Daoy (cell line): ENCODE data around the gene CCDC150. TPM values are rescaled to one million over a fixed set of nuclear protein-coding genes. Genes with fewer than 3 reads are reported as not detected.
"Not testable (repeated sequence)": the region's sequence is repeated elsewhere in the genome, so short reads cannot be mapped to it uniquely, and the experiment has no call there.

ENCODE experiments used
- DNase-seq: peaks from one replicate; pipeline ENCODE4 v3.0.0-alpha.2; 2015; ENCODE audit warnings: low read depth
- total RNA-seq: library from RNA; depleted of rRNA; stranded (reverse); fragments of >200 nt; shearing (Covaris generic); gene quantifications from 2 replicates; pipeline ENCODE4 v1.2.3, GENCODE V29; 2014

The CCDC150 gene
- total RNA-seq, 1 experiment from 2014 or later = 12.1 TPM

GRCh38 chr2:196635156-196635555 is 4.4 kb upstream of the CCDC150 start:
- no peak for DNase-seq

- no peak for DNase-seq
Measured at GRCh38 chr2:196638765-196639164, 750 bp upstream of the CCDC150 start.

- no peak for DNase-seq
Measured at GRCh38 chr2:196640031-196640548, 575 bp downstream of the CCDC150 start.

DNA sequence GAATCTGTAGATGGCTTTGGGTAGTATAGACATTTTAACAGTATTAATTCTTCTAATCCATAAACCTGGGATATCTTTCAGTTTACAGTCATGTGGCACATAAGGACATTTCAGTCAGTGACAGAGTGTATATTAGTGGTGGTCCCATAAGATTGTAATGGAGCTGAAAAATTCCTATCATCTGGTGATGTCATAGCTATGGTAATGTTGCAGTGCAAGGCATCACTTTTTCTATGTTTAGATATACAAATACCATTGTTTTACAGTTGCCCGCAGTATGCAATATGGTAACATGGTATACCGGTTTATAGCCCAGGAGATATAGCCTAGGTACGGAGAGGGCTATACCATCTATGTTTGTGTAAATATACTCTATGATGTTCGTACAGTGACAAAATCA is 9.7 kb downstream of the CCDC150 start:
- no peak for DNase-seq

- no peak for DNase-seq
Measured at GRCh38 chr2:196651387-196652094, 12.0 kb downstream of the CCDC150 start.

GRCh38 chr2:196652869-196653268 is 13.4 kb downstream of the CCDC150 start:
- no peak for DNase-seq

- no peak for DNase-seq
Measured at GRCh38 chr2:196653843-196654242, 14.3 kb downstream of the CCDC150 start.

DNA sequence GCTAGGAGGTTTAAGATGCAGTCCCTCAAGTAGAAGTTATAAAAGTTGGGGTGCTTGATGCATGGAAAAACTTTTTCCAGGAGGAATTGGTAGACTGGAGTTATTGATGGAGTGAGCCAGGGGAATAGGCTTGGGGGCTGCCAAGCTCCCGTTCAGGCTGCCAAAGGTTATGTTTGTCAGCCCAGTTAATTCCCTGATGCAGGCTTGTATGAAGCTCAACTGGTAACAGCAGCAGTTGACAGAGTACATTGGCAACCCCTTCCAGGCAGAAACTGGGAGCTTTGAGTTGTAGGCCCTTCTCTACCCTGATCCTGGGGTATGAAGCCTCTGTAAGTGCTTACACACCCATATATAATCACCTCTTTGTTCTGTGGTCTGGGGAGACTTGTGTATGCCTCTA is 16.2 kb downstream of the CCDC150 start:
- no peak for DNase-seq

DNA sequence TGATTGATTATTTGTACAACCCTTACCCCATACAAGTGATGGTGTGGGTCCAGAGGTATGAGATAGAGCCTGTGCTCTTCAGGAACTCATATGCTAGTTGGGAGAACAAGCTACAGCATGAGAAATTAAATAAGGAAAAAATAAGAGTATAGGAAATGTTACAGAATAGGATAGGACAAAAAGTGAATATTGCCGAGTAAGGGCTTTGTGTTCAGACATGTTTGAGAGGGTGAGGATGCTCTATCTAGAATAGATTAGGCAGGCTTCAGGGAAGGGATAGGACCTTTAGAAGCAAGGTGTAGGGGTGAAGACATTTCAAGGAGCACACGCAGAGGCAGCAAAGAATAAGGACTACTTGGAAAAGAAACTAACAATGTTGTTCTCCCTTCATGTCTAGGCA is 17.8 kb downstream of the CCDC150 start:
- DNase-seq = no peak

- no peak for DNase-seq
Measured at GRCh38 chr2:196659844-196660243, 20.3 kb downstream of the CCDC150 start.

DNA sequence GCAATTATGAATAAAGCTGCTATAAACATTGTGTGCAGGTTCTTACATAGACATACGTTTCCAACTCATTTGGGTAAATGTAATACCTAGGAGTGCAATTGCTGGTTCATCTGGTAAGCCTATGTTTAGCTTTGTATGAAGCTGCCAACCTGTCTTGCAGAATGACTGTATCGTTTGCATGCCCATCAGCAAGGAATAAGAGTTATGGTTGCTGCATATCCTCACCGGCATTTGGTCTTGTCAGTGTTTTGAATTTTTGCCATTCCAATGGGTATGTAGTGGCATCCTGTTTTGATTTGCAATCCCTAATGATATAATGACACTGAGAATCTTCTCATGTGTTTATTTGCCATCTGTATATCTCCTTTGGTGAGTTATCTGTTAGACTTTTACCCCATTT is 20.7 kb downstream of the CCDC150 start:
- peak; percentile 41 for DNase-seq

DNA sequence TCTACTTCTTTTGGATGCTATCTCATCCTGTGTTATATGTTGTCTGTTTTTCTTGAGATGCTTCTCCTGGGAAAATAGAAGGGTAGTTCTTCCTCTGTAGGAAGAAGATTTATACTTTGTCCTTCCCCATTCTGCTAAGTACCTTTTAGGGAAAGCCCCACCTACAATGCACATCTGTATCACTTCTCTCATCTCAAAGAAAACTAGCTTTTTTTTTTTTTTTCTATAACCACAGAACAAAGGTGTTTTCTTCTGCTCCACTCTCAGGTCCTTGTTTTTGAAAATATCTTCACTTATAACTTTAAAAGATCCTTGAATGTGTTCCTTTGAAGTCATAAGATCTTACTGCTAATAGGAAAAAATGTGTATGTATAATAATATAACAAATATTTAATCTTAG is 30.8 kb downstream of the CCDC150 start:
- DNase-seq = no peak

DNA sequence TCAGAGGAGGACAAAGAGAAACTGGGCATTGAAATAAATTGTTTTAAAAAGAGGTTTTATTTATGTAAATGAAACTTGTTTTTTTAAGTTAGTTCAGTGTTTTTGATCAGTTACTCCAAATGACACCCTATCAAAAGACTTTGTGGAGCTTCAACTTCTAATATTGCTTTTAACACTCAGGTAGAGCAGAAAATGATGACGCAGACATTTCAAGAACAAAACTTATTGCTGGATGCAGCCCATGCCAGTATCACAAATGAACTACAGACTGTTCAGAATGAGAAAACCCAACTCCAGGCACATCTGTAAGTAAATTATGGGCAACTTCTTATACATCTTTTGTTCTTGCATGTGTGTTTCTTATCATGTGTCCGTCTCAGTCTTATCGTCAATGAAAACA is 36.4 kb downstream of the CCDC150 start:
- DNase-seq = no peak

DNA sequence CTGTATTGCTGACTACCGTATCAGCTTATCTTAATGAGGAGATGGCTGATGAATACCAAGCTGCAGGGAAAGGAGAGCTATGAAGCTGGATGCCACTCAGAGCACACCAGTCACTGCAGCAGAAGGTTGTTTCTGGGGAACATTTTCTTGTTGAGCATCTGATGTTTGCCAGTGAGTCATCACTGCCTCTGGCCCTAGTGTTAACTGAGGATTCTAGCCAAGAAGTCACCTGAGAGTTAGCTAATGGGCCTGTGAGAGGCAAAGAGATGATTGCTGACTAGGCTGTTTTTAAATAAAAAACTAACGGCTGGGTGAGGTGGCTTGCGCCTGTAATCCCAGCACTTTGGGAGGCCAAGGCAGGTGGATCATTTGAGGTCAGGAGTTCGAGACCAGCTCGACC is 37.9 kb downstream of the CCDC150 start:
- peak; percentile 15 for DNase-seq

GRCh38 chr2:196679368-196679767 is 39.9 kb downstream of the CCDC150 start:
- no peak for DNase-seq

DNA sequence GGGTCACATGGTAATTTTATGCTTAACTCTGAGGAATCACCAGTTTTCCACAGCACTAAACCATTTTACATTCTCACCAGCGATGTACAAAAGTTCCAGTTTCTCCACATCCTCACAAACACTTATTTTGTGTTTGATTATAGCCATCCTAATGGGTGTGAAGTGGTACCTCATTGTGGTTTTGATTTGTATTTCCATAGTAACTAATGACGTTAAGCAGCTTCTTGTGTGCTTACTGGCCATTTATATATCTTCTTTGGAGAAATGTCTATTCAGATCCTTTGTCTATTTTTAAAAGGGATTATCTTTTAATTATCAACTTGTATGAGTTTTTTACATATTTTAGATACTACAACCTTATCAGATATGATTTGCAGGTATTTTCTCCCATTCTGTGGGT is 42.0 kb downstream of the CCDC150 start:
- no peak for DNase-seq

- DNase-seq = no peak
Measured at GRCh38 chr2:196685792-196686191, 46.3 kb downstream of the CCDC150 start.

DNA sequence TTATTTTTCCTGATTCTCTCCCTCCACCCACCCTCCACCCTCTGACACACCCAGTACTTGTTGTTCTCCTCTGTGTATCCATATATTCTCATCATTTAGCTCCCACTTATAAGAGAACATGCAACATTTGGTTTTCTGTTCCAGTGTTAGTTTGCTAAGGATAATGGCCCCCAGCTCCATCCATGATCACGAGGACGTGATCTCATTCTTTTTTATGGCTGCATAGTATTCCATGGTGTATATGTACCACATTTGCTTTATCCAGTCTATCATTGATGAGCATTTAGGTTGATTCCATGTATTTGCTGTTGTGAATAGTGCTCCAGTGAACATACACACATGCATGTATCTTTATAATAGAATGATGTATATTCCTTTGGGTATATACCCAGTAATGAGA is 47.2 kb downstream of the CCDC150 start:
- DNase-seq = not testable (repeated sequence)

GRCh38 chr2:196696423-196697079 is 57.0 kb downstream of the CCDC150 start:
- peak; percentile 59 for DNase-seq

- no peak for DNase-seq
Measured at GRCh38 chr2:196697825-196698224, 58.3 kb downstream of the CCDC150 start.

- DNase-seq = no peak
Measured at GRCh38 chr2:196702641-196703040, 63.1 kb downstream of the CCDC150 start.

- no peak for DNase-seq
Measured at GRCh38 chr2:196703695-196704094, 64.2 kb downstream of the CCDC150 start.

DNA sequence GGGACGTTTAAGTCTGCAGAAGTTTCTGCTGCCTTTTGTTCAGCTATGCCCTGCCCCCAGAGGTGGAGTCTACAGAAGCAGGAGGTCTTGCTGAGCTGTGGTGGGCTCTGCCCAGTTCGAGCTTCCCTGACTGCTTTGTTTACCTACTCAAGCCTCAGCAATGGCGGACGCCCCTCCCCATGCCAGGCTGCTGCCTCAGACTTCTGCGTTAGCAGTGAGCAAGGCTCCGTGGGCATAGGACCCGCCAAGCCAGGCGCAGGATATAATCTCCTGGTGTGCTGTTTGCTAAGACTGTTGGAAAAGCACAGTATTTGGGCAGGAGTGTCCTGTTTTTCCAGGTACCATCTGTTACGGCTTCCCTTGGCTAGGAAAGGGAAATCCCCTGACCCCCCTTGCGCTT is 70.5 kb downstream of the CCDC150 start:
- DNase-seq = not testable (repeated sequence)
